GM21825 (cell line): ENCODE results near the gene IFT43.
"Not testable (repeated sequence)": the region's sequence is repeated elsewhere in the genome, so short reads cannot be mapped to it uniquely, and the experiment has no call there.

ENCODE experiments used
- ATAC-seq: cut with Tn5 transposase; IDR thresholded peaks from one replicate; pipeline ENCODE4 v1.9.1; 2021; ENCODE audit warnings: mild to moderate bottlenecking, moderate library complexity; ENCODE audit not compliant: unreplicated experiment

IFT43 gene

DNA sequence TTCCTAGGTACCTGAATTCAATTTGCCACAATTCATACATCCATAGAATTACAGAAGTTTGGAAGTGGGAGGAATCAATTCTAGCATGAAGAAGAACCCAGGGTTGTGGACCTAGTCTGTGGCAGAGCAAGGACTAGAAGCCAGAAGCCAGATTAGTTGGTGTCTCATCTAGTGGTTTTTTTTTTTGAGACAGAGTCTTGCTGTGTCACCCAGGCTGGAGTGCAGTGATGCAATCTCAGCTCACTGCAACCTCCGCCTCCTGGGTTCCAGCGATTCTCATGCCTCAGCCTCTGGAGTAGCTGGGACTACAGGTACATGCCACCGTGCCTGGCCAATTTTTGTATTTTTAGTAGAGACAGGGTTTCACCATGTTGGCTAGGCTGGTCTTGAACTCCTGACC, 24.1 kb downstream of the IFT43 start:
- not testable (repeated sequence) for ATAC-seq

DNA sequence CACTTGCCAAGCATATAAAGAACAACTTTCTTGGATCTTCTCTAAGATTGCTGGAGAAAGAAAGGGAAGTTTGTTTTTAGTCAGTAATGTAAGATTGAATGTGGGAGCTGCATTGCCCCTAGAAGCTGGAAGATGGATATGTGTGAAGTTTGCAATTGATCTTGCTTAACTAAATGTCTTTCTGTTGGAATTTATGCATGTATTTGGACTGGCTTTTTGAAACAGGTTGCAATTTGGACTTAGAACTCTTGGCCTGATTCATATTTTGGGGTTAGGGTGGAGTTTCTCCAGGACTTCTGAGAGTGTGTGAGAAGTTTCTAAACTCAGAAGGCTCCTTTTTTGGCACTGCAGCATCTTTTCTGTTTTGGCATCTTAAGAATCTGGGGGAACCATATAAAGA, 26.4 kb downstream of the IFT43 start:
- no peak for ATAC-seq

DNA sequence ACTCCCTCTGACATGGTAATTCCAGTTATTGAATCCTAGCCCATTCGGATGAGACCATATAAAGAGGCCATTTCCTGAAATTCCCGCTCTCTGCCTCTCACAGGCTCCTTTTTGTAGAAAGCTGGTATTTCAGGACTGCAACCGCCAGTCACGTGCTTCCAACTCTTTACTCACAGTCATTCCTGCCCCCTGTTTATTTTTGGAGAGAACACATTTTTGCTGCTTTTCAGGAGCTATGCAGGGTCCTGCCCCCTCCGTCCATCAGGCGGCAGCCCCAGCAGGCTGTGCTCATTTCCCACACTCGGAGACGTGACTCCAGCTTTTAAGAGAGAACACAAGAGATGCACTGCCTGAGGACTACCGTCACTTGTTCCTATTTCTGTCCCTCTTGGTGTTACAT, 26.8 kb downstream of the IFT43 start:
- no peak for ATAC-seq

DNA sequence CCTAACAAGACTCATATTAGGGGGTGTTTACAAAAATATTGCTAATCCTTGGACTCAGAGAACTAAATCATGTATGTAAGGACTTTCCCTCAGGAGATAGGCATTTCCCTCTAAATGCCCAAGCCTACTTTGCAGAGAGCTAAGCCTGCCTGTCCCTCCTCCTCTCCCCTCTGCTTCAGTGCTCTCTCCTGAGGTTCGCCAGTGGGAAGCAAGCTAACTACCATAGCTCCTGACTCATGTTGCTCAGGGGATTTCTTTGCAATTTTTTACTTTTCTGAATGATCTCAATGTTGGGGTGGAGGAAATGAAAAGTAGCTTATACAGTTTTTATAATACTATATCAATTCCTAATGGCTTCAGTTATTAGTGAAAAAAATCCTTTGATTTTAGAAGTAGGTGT, 29.6 kb downstream of the IFT43 start:
- ATAC-seq = no peak

DNA sequence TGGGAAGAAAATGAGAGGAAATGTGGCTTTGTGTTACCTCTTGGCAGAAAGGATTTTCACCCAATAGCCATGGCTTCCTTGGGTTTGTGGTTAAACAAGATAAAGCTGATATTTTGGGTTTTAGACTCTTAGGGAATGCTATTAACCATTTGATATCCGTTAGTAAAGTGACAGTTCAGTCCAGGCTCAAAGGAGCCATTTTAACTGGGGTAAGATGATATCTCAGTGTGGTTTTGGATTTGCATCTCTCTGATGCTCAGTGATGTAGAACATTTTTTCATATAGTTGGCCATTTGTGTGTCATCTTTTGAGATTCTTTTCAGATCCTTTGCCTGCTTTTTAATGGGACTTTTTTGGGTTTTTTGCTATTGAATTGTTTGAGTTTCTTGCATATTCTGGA, 30.1 kb downstream of the IFT43 start:
- ATAC-seq = no peak

DNA sequence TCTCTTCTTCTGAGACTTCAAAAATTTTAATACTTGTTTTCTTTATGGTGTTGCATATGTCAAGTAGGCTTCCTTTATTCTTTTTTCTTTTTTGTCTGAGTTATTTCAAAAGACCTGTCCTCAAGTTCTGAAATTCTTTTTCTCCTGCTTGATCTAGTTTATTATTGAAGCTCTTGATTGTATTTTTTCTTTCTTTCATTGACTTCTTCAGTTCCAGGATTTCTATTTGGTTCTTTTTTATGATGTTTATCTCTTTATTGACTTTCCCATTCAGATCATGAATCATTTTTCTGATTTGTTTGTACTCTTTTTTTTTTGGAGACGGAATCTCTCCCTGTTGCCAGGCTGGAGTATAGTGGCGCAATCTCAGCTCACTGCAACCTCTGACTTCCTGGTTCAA, 34.1 kb downstream of the IFT43 start:
- no peak for ATAC-seq

DNA sequence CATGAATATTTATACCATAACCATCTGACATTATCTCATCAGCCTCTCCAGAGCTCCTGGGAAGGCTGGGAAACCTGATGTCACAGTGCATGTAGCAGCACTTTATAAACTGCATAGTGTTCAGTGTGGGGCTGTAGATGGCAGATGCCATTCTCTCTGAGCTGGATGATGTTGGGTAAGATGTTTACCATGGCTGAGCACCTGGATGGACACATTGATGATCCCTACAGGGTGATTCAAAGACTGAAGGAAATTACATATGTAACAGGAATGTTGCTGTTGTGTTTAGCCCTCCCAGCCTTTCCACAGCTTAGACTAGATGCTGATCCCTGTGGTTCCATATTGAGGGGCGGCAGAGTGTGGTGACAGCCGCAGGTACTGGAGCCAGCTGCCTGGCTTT, 37.4 kb downstream of the IFT43 start:
- ATAC-seq = no peak

DNA sequence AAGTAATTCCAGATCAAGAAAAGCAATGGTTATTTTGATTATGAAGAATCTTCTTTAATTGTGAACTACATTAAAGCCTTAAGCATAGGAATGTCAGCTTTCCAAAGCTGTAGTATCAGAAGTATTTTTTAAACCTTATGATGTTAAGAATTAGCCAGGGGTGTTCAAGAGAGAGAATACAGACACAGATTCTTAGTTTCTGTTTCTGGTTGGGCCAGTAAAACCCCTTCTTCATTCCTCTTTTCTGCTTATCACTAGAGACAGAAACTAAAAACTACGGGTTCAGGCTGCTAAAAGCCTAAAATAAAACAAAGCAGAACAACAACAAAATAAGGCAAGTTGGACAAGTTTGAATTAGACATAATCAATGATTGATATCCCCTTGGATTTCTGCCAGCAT, 38.2 kb downstream of the IFT43 start:
- no peak for ATAC-seq

DNA sequence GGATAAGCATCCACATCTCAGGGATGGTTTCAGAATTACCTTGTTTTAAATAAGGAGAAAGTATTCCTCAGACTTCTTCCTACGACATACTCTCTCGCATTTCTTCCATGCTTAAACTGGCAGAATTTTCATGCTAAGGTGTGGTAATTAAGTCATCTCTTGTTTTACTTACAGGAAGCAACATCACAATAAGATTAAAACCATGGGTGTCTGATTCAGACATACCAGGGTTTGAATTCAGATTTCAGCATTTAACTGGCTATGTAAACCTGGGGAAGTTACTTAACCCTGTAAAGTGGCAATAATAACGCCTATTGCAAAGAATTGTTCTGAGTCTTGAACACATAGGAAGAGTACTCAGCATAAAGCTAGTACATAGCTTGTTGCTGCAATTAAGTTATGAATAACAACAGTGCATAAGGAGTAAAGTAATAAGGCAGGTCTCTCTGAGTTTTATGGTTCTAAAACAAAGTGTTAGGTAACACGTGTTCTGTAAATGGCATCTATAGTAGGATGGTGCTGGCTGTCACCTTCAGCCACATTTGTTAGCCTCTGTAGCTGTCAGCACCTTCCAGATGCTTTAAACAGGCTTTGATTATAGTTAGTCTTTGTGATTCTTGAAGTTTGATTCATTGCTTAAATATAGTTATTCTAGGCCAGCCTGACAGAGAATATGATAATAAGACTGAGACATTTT, 38.8 kb downstream of the IFT43 start:
- no peak for ATAC-seq

DNA sequence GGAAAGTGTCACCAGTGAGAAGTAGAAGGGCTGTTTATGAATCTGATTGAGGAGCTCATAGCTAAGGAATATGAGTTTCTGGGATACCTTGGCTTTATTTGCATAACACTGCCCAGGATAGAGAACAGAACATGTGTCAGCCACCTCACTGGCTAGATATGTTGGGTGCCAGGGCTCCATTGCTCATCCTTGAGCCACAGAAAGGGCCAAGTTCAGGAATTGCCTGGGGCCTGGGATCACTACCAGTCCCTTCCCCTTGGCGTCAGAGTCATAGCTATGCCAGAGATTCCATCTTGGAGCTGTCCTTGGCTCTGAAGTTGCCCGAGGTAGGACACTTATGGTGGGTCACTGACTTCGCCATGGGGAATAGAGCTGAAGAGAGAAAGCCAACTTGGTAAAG, 49.0 kb downstream of the IFT43 start:
- ATAC-seq = no peak

DNA sequence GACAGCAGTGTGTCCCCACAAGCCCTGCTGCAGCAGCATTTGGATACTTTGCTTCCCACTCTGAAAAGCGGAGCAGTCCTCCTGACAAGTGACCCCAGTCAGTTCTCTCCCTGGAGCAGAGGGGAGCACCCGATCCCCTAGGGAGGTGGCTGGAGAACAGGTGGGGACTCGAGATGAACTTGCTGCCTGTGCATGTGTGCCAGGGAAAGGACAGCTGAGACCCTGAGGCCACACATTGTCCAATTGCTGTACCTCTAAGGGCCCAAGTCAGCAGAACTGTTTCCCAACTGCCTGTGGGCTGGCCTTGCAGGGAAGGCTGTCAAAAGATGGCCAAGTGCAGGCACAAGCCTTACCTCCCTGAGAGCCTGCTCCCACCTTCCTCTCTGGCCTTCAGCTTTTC, 55.1 kb downstream of the IFT43 start:
- no peak for ATAC-seq

DNA sequence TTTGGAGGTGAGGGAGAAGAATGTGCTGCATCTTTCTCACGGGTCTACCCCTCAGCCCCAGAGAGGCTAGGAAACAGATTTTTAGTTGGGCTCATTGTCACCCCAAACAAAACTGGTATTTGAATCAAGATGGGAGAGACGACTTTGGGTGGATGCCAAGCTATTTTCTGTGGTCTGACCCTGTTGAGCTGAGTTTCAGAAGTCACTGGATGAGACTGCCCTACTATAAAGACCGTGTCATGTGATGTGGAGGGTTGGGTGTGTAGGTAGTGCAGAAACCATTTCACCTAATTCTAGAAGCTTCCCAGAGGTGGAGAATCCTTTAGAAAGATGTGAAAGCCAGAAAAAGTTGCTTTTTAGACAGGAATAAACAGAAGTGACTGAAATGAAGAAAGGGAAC, 60.2 kb downstream of the IFT43 start:
- ATAC-seq = no peak

DNA sequence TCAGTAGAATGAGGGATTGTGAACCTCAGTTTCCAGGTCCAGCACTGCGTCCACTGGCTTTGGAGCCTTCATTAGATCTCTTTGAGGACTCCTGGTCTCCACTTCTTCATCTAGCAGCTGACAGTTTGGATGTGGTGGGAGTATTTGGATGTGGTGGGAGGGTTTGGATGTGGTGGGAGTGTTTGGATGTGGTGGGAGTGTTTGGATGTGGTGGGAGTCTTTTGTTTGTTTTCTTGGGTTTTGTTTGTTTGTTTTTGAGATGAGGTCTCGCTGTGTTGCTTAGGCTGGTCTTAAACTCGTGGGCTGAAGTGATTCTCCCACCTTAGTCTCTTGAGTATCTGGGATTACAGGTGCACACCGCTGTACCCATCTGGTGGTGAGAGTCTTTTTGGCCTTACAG, 64.7 kb downstream of the IFT43 start:
- no peak for ATAC-seq

DNA sequence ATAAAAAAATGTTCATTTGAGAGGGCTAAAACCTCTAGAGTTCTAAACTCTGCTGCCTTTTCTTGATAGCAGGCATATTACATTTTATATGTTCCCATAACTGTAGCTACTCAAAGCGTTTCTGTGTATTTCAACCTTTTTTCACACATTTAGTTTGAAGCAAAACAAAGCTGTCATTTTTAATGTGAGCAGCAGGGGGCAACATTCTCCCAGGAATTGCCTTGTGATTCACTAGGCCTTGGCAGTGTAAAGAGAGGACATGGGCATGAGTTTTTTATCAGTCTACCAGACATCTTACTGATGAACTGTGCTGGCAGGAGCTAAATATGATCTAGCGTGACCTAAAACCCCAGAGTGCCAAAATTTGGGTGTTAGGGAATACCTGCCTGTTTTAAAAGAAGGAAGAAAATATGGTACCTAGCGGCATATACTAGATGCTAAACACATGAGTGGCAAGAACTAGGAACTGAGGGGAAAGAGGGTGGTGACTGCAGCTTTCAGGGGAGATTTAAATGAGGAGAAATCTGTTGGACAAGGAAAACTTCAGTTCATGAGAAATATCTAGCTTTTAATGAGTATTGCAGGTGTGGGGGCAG, 65.3 kb downstream of the IFT43 start:
- ATAC-seq = no peak

DNA sequence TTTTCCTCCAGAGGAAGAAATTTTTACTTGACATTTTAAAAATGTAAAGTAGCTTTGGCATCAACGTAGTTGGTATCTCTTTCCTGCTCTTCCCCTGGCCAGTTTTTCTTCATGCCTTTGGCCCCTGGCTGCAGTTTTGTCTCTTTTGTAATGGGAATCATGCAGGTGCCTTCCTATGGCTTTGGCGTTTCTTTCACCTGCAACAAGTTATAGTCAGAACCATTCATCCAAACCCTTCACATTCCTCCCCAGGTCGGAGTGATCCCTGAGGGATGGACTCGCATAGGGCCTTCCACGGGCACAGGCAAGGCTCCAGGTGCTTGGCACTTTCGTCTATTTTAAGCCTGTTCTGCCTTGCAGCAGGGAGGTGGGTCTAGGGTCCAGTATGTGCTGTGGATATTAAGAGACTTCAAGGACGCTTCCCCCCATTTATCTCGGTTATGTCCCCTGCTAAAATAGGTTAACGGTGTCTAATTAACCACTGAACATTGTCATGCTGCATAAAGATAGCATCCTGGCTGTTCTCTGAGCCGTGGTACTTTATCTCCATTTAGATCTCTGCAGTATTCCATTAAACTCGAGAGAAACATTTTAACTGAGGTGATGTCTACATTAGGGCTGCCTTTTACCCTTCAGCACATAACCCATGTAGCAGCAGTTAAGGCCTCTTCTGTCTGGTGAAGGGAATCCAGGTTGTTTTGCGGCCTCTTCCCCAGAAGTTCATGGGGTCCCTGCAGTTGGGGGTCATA, 66.3 kb downstream of the IFT43 start:
- ATAC-seq = no peak

DNA sequence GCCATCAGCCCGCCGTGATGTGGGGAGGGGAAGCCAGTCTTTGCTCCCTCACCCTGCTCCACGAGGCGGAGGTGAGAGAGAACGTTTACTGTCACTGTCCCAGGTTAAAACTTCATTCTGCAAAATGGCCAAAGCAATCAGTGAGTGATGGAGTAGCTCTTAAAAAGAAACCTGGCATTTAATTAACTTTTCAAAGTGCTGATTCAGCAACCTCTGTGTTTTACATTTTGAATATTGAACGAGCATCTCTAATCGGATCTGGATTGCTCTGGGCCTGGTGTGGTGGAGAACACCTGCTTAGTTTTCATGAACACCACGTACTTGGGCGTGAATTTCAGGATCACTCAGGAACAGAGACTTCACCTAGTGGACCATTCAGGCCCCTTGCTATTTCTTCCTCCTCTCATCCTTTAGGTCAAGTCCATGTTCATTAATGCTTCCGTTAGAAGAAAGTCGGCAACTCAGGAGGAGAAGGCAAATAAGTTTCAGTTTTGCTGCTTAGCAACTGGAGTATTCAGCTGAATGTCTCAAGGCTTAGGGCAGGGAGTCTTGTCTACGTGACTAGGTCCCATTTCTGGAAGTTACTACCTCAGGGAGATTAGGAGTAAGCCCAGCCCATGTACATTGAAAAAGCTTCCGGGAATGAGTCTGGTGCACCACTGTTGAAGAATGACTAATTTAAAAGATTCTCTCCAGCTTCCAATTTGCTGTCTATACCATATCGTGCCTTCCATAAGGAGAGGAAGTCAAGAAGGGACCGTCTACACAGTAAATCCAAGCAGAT, 68.2 kb downstream of the IFT43 start:
- no peak for ATAC-seq

DNA sequence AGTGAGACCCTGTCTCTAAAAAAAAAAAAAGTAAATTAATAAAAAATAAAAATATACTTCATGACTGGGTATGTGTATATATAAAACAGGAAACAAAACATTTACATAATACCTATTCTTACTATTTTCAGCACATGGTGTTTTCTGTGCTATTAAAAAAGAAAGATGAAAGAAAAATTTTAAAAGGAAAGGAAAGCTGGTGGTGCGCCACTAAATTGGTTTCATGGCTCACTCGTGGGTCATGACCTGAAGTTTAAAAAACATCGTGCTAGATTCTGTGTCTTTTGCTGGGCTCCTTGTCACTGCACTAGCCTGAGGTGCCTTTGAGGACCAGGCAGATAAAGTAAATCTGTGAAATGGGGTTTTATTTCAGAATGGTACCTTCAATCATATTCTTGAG, 69.8 kb downstream of the IFT43 start:
- ATAC-seq = no peak

DNA sequence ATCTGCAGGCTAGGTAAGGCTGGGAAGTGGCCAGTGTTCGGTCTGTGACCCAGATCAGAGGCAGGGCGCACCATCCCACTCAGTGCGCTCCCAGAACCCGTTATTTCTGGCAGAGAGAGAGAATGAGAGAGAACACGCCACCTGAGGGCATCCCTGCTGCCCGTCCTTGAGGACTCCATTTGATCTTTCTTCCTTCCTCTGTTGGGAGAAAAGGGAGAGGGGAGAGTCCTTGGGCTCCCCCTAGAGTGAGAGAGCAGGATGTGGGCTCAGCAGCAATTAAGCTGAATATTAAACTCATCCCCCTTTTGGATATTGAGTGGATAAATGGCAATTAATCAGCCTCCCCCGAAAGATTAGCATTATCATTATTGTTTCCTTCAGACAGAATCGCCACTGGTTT, 70.6 kb downstream of the IFT43 start:
- no peak for ATAC-seq

DNA sequence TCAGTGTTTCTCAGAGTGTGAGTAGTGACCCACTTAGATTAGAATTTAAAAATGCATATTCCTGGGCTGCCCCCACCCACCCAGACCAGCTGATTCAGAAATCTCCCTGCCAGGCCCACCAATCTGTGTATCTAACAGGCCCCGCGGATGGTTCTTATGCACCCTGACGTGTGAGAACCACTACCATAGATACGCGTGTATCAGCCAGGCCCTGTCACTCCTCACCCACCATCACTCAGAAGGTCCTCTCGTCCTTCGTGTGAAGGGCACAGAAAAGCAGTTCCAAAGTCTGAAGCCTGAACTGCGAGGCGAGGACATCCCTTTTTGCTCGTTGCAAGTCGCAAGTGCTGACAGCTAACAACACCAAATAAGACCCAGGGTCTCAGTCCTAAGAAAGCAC, 72.4 kb downstream of the IFT43 start:
- no peak for ATAC-seq

DNA sequence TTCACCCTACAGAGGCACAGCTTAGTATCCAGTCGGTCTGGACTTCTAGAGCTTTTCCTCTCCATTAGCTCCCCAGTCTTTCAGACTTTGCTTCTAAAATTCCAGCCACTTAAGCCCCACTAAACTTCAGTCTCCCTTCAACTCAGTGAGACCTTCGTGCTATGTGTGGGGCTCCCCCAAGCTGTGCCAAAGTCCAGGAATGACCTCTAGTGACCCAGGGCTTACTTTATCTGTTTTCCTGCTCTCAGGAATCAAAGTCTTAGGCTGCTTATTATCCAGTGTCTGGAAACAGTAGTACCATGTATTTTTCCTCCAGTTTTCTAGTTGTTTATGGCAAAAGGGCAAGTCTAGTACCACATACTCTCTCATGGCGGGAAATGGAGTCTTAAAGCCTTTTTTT, 77.8 kb downstream of the IFT43 start:
- ATAC-seq = no peak

DNA sequence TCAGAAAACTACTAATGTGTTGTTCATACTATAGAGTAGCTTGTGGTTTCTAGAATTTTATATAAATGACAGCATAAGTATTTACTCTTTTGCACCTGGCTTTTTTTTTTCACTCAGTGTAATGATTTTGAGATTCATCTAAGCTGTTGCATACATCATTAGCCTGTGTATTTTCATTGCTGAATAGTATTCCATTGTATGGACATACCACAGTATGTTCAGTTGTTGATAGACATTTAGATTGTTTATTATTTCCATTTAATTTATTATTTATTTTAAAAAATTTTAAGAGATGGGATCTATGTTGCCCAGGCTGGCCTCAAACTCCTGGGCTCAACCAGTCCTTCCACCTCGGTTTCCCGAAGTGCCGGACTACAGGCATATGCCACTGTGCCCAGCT, 80.0 kb downstream of the IFT43 start:
- no peak for ATAC-seq

DNA sequence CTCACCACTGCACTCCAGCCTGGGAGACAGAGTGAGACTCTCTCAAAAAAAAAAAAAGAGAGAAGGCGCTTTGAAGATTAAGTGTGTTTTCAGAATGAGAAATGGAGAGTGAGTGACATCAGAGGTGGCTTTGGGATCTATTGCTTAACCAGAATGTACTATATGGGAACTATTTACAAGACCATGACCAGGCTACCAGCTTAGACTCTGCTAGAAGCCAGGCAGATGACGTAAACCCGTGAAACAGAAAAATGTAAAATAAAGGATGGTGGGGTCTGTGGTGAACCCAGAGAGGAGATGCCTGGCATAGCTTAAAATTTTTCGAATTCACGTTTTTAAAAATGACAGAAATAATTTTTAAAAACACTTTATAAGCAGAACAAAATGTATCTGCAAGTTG, 82.0 kb downstream of the IFT43 start:
- no peak for ATAC-seq
